HL-60 (cell line): ENCODE data around the gene IFI16.

ENCODE experiments used
- CTCF ChIP-seq: IDR thresholded peaks from one replicate; pipeline ENCODE4 v1.5.1; 2011; ENCODE audit warnings: low read length, control low read depth, inconsistent platforms; ENCODE audit not compliant: insufficient read depth
- GABPA ChIP-seq: IDR thresholded peaks from 2 replicates; pipeline ENCODE4 v1.6.1; 2012; ENCODE audit warnings: low read depth
- POLR2AphosphoS5 ChIP-seq: IDR thresholded peaks from 2 replicates; pipeline ENCODE4 v1.6.1; 2012; ENCODE audit warnings: low read depth
- REST ChIP-seq: IDR thresholded peaks from 2 replicates; pipeline ENCODE4 v1.6.1; 2012; ENCODE audit warnings: low read depth; ENCODE audit not compliant: insufficient replicate concordance
- SPI1 ChIP-seq: IDR thresholded peaks from 2 replicates; pipeline ENCODE4 v1.6.1; 2012; ENCODE audit warnings: low read depth, mild to moderate bottlenecking, borderline replicate concordance

- TF ChIP-seq CTCF (no peak), REST (no peak), POLR2AphosphoS5 (no peak), SPI1 (no peak), GABPA (no peak)
Measured at GRCh38 chr1:158976219-158976618, 33.5 kb upstream of the IFI16 start.
